Activated gamma-delta T cell treated with Interleukin-2 at 50 U/mL for 16 hours (primary cell): ENCODE measurements around the gene STRA8.

Source experiments
- DNase-seq: peaks from one replicate; pipeline ENCODE4 v3.0.0-alpha.2; 2020

The STRA8 gene, protein sequence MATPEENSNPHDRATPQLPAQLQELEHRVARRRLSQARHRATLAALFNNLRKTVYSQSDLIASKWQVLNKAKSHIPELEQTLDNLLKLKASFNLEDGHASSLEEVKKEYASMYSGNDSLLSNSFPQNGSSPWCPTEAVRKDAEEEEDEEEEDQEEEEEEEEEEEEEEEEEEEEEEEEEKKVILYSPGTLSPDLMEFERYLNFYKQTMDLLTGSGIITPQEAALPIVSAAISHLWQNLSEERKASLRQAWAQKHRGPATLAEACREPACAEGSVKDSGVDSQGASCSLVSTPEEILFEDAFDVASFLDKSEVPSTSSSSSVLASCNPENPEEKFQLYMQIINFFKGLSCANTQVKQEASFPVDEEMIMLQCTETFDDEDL

DNA sequence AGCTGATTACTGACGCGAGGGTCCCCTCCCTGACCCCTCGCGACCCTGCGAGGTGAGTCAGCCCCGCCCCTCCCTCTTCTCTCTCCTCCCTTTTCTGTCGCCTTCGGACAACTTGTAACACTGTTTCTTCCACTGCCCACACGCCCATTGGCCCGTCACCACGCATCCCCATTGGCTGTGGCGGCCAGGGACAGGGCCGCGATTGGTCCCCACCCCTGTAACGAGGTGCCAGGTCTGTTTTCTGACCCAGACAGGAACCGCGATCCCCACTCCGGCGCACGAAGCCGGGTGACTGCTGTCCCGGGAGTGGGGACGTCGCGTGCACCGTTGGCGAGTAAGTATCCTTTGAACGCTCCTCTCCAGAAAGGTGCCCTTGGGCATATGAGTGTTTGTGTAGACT, at the start of gene STRA8:
Gene STRA8 (plus strand): TSS at position 269 of the 400 bp plus-strand sequence. CDS start 6,687 bp downstream, outside the sequence.
- DNase-seq = no peak

DNA sequence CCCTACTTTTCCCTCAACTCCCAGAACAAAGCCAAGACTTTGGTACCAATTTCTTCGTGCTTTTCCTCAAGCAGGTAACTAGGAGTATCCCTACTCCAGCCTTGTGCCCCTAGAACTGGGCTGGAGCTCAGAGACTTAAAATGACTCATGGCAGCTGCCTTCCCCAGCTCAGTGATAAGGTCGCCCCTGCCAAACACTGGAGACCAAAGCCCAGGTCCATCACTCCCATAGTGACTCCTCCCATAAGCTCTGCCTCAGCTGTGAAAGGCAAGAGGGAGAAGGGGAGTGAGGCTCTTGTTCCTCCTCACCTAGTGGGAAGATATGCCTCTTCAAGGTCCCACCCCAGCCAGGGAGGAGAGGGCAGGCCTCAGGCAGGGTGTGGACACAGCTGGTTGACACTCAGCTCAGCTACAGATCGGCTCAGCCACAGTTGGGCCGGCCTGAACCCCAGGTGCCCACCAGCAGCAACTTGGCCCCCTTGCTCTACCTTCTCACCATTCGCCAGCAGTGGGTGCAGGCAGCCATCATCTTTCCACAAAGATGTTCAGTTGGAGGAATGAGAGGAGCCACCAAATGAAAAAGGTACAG, 49.3 kb upstream of the STRA8 start:
- no peak for DNase-seq

DNA sequence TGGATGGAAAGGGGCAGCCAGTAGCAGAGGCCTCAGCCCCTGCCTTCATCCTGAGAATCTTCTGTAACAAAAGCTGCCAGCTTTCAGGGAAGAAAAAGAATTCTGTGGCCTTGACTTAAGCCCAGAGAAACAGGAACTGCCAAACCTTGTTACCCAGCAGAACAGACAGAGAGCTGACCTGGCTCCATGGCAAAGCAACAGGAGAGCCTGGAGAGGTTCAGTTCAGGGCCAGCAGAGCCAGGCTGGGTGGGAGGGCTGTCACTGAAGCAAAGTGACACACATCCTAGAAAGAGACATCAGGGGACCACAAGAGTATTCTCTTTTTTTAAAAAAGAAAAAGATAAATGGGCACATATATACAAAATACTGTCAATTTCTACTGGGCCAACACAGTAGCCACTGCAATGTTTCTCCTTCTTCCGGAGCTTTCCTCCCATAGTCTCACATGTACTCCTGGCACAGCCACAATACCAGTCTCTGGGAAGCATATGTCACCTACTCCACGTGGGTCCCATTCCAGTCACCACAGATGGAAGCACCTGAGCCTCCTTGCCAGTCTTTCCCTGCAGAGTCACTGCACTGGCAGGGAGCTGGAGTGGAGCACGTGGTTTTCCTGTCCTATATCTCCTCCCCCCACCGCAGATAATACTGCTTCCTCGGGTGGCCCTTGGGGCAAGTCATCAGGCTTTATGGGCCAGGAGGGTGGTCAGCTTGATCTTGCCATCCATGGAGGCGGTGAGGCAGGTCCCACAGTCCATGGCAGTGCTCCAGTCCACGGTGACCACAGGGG, 48.0 kb upstream of the STRA8 start:
- no peak for DNase-seq

DNA sequence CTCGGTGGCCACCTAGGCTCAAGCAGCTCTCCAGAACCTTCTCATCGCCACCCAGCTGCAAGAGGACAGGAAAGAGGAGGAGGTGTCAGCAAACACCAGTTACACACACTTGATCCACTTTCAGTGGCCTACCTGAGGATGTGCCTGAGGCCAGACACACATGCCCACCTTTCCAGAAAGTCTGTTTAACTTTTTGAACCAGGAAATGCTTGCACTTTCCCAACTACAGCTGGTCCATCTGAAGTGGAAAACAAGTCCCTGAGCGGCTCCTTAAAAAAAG, 47.4 kb upstream of the STRA8 start:
- no peak for DNase-seq

DNA sequence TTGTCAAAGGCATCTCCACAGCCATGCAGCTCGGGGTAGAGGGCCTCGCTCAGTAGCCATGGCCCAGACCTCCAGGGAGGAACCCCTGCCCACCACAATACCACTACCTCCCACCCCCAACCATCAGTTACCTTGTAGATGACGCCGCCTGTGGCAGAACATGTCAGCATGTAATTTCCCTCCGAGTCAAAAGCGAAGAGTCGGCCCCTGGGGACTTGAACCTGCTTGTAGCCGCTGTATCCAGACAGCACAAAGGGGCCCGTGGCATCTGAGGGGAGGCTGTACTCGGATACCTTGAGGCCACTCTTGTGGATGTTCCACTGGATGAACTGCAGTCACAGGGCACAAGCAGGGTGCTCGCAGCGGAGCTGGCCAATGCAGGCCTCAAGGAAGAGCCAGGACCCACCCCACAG, 46.8 kb upstream of the STRA8 start:
- no peak for DNase-seq

DNA sequence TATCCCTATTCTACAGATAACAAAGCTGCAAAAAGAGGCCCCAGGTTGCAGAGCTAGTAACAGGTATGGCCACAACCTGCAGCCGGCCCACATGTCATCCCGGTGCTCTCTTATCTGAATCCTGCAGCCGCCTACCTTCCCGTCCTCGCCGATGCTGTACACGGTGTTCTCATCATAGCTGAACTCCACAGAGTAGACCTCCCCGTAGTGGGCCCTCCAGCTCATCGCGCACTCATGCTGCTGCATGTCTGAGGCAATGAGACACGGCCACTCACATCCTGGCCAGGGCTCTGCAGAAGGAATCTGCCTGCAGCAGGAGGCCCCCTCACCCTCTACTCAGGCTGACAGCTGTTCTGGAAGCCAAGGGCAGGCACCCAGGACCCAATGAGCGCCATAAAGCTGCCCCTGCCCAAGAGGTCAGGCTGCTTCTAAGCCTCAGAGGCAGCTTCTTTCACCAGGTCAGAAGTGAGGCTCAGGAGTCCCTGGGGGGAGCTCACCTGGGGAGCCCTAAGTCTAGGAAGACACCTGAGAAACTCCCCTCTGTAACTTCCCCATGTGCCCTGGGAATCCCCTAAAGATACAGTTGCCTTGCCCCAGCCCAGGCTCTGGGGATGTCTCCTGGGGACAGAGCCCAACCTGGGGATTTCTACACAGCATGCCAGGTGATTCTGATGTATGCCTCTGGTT, 45.2 kb upstream of the STRA8 start:
- no peak for DNase-seq

DNA sequence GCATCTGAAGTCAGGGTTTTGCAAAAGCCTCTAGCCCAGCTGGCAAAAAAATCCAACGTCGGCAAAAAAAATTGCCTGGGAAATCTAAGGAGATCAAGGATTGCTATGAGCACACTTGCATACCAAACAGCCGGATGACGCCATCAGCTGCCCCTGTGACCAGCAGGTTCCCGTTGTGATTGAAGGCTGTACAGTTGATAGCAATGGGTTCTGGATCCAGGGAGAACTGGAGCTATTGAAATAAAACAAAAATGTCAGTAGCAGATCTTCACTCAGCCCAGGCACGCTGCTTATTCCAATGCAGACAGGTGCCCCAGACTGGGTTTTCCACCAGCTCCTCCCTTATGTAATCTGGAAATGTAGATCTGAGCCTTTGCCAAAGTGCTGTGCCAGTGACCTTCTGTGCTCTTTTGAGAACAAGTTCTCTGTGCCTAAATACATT, 44.4 kb upstream of the STRA8 start:
- no peak for DNase-seq

DNA sequence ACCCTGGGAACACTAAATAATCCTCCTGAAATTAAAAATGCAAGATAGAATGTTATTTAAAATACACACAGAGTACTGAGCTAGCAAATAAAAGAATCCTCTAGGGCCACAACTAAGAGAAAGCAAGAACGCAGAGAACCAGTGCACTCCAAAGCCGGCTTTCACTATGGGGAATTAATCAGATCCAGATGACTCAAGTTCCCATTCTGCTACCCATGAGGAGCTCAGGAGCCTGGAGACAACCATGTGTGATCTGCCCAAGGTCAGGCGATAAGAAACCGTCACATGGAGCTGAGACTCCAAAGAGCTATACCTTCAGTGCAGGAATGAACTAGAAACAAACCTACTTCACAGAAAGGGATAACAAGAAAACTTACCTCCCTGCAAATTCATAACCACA, 43.7 kb upstream of the STRA8 start:
- no peak for DNase-seq

DNA sequence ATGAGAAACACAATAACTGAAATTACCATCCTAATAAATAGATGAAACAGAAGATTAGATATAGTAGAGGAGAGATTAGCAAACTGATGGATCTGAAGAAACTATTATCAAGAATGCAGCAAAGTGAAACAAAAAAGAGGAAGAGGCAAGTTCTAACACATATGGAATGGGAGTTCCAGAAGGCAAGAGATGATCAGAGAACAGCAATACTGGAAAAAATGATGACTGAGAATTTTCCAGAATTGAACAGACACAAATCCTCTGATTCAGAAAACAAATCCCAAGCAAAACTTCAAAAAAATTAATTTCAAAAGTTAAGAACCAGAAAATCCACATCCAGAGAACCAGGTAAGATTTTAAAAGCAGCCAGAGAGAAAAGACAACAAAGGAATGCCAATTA, 42.9 kb upstream of the STRA8 start:
- no peak for DNase-seq

DNA sequence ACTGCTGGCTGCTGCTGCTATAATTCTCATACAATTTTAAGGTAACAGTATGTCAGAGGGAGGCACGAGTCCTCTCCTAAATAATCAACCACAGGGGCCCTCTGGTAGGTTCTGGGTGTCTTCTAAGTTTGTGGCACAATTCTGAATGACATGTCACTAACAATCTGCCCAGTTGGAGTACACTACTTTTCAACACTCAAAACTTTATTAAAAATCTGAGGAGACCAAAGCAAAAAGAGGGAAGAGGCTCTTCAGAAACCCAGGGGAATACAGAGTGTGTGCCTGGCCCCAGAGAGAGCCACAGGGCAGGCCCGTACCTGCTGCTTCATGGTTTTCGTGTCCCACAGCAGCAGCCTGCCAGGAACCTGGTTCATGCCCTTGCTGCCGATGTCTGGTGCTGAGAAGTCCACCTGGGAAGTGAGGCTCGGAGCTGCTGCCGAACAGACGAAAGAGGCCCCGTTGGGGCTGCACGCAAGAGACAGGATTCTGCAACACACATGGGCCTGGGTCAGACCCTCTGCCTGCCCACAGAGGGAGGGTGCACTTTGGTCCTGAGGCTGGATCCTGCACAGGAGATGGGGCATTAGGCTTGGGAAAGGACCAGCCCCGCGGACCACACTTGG, 40.6 kb upstream of the STRA8 start:
- DNase-seq = no peak

DNA sequence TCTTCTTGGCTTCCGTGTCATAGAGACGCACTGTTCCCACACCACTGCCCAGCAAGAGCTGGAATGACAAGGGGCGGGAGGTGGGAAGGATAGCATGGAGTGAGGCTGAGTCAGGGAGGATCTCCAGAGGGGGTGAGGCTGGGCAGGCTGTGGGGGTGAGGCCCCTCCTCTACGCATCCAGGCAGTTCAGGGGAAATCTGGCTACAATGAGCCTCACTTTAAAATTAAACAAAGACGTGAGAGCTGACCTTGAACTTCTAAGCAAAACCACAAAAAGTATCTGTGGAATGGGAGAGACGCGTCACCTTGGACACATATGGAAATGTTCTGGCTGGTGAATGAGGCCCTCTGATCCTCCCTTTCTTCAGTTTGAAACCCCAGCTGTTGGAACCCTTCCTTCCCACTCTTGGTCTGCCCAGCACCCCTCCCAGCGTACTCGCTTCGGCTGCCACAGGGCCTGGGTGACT, 40.0 kb upstream of the STRA8 start:
- no peak for DNase-seq

DNA sequence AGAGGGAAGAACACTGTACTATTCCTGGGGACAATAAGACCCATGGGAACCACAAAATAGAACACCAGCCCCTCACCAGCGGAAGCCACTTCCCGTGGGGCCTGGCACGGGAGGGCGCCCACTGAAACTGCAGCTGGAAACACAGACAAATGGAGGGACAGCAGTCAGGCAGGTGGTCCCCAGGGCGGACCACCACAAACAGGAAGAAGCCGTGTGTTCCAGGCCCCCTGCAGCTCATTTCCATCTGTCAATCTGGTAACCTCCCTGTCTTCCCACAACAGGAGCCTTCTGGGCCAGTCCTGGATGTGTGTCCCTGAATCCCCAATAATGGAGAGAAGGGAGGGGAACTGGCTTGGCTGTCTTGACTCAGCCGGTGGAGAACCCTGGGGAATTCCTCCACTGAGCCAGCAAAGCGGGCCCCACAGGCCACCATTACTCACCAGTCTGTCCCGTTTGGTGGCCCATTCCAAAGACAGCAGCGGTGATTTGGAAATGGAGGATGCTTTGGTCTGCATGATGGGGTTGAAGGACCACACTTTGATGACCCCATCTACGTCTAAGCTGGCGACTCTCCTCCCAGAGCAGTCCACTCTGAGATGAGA, 39.0 kb upstream of the STRA8 start:
- no peak for DNase-seq

DNA sequence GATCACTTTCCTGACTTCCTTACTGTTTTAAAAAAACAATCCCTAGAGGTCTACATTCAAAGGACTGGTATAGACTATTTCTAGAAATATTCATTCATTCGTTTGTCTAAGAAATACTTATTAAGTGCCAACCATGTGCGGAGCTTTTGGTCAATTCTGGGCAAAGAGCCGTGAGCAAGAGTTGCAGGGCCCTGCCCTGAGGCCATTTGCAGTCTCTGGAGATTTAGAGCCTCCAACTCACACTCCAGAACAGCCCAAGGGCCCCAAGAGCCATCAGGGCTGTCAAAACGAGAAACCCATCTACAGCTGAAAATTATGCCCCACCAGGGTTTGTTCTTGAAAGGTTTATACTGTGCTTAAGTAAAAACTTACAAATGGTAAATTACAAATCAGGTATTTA, 38.5 kb upstream of the STRA8 start:
- no peak for DNase-seq

DNA sequence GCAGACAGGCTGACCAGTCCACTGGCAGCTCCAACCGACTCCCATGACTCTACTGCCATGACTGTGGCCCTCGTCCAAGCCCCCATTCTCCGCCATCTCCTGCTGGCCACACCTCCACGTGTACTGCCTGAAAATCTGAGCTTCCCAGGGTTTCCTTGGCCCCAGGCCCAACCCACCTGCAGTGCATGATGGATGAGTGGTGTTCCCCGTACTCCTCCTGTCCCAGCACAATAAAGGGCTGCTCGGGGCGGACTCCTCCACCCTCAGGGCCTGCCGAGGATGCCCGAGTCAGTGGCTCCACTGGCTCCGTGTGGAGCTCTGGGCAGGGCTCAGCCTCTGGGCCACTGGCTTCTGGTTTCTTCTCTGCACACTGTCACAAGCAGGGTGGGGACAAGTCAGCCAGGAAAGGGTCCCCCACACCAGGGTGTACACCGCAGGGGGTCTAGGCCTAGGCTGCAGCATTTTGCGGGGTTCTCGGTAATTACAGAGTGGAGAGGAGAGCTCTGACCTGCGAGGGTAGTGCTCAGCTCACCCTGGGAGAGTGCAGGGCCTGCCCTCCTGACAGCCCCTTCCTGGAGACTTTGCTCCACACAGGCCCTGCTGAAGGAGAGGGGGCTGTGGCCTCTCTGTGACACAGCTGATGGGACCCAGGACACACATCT, 37.5 kb upstream of the STRA8 start:
- no peak for DNase-seq

DNA sequence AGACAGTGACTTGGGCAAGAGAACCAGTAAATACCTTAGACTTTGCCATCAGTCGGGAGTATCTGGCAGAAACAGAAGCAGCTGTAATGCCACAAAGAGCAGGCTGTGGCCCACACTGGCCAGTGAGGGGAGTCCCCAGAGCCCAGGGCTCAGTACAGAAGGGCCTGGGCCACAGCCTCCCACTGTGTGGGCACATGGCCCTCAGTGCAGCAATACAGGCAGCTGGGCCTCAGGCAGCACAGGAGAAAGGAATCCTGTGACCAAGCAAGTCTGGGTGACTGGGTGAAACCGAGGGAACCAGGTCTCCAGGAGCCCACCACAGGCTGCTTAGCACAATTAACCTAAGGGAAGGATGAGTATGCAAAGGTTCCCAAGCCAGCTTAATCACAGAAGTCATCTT, 36.3 kb upstream of the STRA8 start:
- DNase-seq = no peak

DNA sequence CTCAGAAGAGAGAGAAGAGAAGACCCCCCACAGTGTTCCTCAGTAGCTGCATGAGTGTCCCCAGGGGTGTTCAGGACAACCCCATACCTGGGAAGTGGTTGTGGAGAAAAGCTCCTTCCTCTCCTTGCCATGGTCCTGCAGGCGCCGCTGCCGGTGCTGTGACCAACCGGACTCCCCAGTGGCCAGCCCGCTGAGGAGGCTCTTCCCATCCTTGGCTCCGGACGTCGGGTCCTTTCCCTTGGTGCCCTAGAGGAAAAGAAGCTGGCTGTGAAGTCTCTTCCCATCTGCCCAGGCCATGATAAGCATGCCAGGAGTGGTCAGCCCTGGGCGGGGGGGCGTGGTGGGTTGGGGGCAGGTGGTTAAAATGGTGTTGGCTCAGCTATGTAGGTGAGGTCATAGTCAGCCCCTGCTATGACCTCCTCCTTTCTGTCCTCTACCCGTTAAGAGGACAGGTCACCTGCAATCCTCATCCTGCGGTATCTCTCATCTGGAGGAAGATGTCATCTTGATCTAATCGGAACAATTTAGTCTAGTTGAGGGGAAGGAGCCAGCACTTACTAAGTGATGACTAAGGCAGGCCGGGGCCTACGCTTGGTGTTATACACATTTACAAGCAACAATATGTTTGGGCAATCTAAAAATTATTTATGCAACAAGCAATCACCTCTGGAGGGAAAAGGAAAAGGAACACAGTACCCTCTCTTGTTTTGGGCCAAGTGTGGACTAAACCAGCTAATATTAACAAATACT, 35.6 kb upstream of the STRA8 start:
- DNase-seq = no peak

DNA sequence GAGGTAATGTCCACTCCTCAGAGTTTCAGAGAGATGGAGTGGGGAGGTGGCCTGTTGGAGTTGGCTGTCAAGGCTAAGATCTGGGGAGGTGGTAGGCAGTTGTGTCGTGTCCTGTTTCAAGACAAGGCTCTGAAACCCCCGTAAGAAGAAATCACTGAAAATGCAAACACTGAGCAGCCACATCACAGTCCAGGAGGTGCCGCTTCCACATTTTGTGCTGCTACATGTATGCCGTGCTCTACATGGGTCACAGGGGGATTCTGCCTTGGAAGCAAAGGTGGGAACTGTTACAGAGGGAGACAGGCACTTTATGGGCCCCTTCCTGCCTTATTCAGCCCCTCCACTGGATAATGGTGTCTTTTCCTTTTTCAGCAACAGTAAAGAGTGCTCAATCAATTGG, 34.2 kb upstream of the STRA8 start:
- DNase-seq = no peak

DNA sequence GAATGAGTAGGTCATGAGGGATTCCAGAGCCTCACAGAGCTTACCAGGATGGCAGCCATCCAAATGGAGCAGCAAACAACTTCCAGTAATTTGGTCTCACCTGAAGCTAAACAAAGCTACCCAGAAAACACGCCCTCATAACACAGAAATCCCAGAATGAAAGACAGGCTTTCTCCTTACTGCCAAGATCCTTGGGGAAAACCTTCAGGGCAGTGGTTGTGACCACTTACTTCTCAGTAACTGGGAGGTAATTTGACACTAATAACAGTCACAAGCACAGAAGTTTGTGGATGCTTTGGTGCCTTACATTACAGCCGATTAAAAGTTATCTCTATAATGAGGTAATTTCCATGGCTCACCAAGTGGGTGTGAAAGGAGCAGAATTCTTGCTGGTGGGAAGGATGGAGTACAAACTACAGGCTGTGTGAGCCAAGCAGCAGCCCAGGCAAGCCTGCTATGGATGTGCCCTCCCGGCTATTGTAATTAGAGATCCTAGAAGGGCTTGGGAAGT, 32.8 kb upstream of the STRA8 start:
- no peak for DNase-seq

DNA sequence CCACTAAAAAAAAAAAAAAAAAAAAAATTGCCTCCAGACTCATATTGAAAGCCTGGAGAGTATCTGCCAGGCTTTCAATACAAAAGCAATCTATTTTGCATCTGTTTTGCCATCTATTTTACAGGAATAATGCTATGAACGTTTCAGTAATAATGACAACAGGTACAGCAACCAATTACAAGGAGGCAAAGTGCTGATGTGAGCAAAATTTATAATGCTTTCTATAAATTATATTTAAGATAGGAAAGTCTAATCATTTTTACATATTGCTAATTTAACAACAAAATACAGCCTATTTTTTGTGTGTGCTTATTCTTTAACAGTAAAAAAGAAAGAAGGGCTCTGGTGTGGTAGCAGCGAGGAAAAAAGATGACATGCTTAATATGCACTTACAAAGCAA, 32.3 kb upstream of the STRA8 start:
- DNase-seq = no peak

DNA sequence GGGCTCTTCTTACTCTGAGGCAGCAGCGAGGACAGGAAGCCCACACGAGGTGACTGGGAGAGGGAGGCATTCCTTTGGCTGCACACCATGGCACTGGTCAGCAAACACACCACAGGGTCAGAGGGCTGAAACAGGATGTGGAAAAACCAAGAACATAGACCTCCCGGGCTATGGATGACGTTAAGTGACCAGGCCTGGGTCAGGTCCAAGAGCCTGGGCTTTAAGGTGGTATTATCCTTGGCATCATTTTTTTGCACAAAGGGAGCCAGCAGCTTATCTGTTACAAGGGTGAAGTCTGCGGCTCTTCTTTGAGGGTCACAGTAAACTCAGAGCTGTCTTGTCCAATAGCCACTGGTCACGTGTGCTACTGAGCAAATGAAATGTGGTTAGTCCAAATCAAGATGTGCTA, 29.3 kb upstream of the STRA8 start:
- no peak for DNase-seq

DNA sequence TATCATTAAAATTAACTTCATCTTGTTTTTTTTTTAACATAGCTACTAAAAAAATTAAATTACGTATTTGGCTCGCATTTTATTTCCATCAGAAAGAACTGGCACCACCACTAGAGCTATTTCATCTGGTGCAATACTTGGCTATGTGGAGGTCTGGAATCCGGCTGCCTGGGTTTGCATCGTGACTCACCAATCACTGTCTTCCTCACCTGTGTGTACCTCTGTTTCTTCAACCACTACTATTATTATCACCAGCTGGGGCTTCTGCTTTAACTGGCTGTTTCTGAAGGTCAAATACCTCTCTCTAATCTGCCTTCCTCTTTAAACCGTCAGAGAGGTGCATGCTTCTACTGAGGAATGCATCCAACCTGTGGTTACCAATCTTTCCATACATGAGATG, 28.8 kb upstream of the STRA8 start:
- DNase-seq = no peak
